HK-2 (cell line): ENCODE results near the gene RXYLT1.
A peak's percentile ranks its signal among the peaks of the same experiment; 100 is the strongest.

Experiments
- DNase-seq: peaks from one replicate; pipeline ENCODE4 v3.0.0-alpha.2; 2018; ENCODE audit not compliant: unreplicated experiment

RXYLT1 gene

GRCh38 chr12:63843254-63843720 lies 63.6 kb downstream of the RXYLT1 start:
- DNase-seq: no peak

- DNase-seq: peak; percentile 94
These were observed 64.1 kb downstream of the RXYLT1 start for GRCh38 chr12:63843721-63844390.

- peak; percentile 60 for DNase-seq
These were observed 65.0 kb downstream of the RXYLT1 start, which contains the start of gene SRGAP1 for GRCh38 chr12:63844391-63845341. Gene SRGAP1, plus strand, starts transcription at chr12:63844700. Its CDS starts 117 bp downstream, at chr12:63844817.

- DNase-seq: peak; percentile 8
These were observed 66.0 kb downstream of the RXYLT1 start for GRCh38 chr12:63845726-63846125.

- no peak for DNase-seq
These were observed 66.7 kb downstream of the RXYLT1 start for GRCh38 chr12:63846238-63846967.

- DNase-seq: no peak
These were observed 68.7 kb downstream of the RXYLT1 start for GRCh38 chr12:63848450-63848849.

GRCh38 chr12:63849106-63849620 lies 69.5 kb downstream of the RXYLT1 start:
- DNase-seq: no peak

- no peak for DNase-seq
These were observed 69.9 kb downstream of the RXYLT1 start for GRCh38 chr12:63849641-63850040.

- no peak for DNase-seq
These were observed 74.3 kb downstream of the RXYLT1 start for GRCh38 chr12:63853978-63854377.

- DNase-seq: no peak
These were observed 75.6 kb downstream of the RXYLT1 start for GRCh38 chr12:63855299-63855698.

GRCh38 chr12:63857771-63858670 lies 78.3 kb downstream of the RXYLT1 start:
- DNase-seq: no peak
